HEK293 (cell line): Measurements from ENCODE around the gene AATF.
A peak's percentile ranks its signal among the peaks of the same experiment; 100 is the strongest.

ENCODE experiments used
- ATF2 ChIP-seq: fragments of 450-650 bp; formaldehyde crosslinking; IDR thresholded peaks from 2 replicates; pipeline ENCODE4 v1.5.1; 2016; ENCODE audit warnings: missing biosample characterization, missing genetic modification characterization, low read depth
- BCL11A ChIP-seq: fragments of 450-650 bp; formaldehyde crosslinking; IDR thresholded peaks from 2 replicates; pipeline ENCODE4 v1.5.1; 2016; ENCODE audit warnings: low read depth, missing biosample characterization, missing genetic modification characterization
- ELK4 ChIP-seq: IDR thresholded peaks from 2 replicates; pipeline ENCODE4 v1.6.1; 2011; ENCODE audit warnings: mild to moderate bottlenecking, low read depth, low read length, borderline replicate concordance
- GLI2 ChIP-seq: fragments of 450-650 bp; formaldehyde crosslinking; IDR thresholded peaks from 2 replicates; pipeline ENCODE4; 2017; ENCODE audit warnings: missing biosample characterization, missing genetic modification characterization, low read depth, borderline replicate concordance
- HOXA7 ChIP-seq: sonication (generic); formaldehyde crosslinking; IDR thresholded peaks from 2 replicates; pipeline ENCODE4 v1.8.1; 2022; ENCODE audit warnings: missing genetic modification reagents, borderline replicate concordance
- HOXC10 ChIP-seq: sonication (generic); formaldehyde crosslinking; IDR thresholded peaks from 2 replicates; pipeline ENCODE4 v1.8.1; 2023; ENCODE audit warnings: mild to moderate bottlenecking, missing genetic modification reagents
- MEIS1 ChIP-seq: sonication (generic); formaldehyde crosslinking; IDR thresholded peaks from 2 replicates; pipeline ENCODE4 v1.8.1; 2022; ENCODE audit warnings: missing genetic modification reagents, mild to moderate bottlenecking, borderline replicate concordance
- MYNN ChIP-seq: fragments of 450-650 bp; formaldehyde crosslinking; IDR thresholded peaks from 2 replicates; pipeline ENCODE4 v1.5.1; 2016; ENCODE audit warnings: missing biosample characterization, missing genetic modification characterization, borderline replicate concordance
- PRDM1 ChIP-seq: fragments of 450-650 bp; formaldehyde crosslinking; IDR thresholded peaks from 2 replicates; pipeline ENCODE4; 2016; ENCODE audit warnings: missing biosample characterization, missing genetic modification characterization
- SP3 ChIP-seq: fragments of 450-650 bp; formaldehyde crosslinking; IDR thresholded peaks from 2 replicates; pipeline ENCODE4 v1.5.1; 2016; ENCODE audit warnings: missing biosample characterization, missing genetic modification characterization
- ZBTB1 ChIP-seq: fragments of 450-650 bp; formaldehyde crosslinking; IDR thresholded peaks from 2 replicates; pipeline ENCODE4 v1.5.1; 2016; ENCODE audit warnings: missing biosample characterization, missing genetic modification characterization
- ZBTB48 ChIP-seq: fragments of 450-650 bp; formaldehyde crosslinking; IDR thresholded peaks from 2 replicates; pipeline ENCODE4 v1.5.1; 2016; ENCODE audit warnings: missing biosample characterization, missing genetic modification characterization
- ZFP3 ChIP-seq: fragments of 450-650 bp; formaldehyde crosslinking; IDR thresholded peaks from 2 replicates; pipeline ENCODE4 v1.5.1; 2016; ENCODE audit warnings: low read depth, missing biosample characterization, missing genetic modification characterization
- ZNF133 ChIP-seq: fragments of 450-650 bp; formaldehyde crosslinking; IDR thresholded peaks from 2 replicates; pipeline ENCODE4 v1.5.1; 2016; ENCODE audit warnings: missing biosample characterization, missing genetic modification characterization
- ZNF155 ChIP-seq: fragments of 450-650 bp; formaldehyde crosslinking; IDR thresholded peaks from 2 replicates; pipeline ENCODE4 v1.5.1; 2016; ENCODE audit warnings: missing biosample characterization, missing genetic modification characterization
- ZNF174 ChIP-seq: fragments of 450-650 bp; formaldehyde crosslinking; IDR thresholded peaks from 2 replicates; pipeline ENCODE4 v1.5.0; 2017; ENCODE audit warnings: missing biosample characterization, mild to moderate bottlenecking, missing genetic modification characterization
- ZNF175 ChIP-seq: fragments of 450-650 bp; formaldehyde crosslinking; IDR thresholded peaks from 2 replicates; pipeline ENCODE4 v1.5.1; 2016; ENCODE audit warnings: missing biosample characterization, missing genetic modification characterization
- ZNF184 ChIP-seq: fragments of 450-650 bp; IDR thresholded peaks from 2 replicates; pipeline ENCODE4 v1.5.1; 2018; ENCODE audit warnings: missing biosample characterization, mild to moderate bottlenecking, missing genetic modification characterization
- ZNF211 ChIP-seq: fragments of 450-650 bp; formaldehyde crosslinking; IDR thresholded peaks from 2 replicates; pipeline ENCODE4 v1.5.1; 2016; ENCODE audit warnings: low read depth, missing biosample characterization, missing genetic modification characterization
- ZNF416 ChIP-seq: fragments of 450-650 bp; formaldehyde crosslinking; IDR thresholded peaks from 2 replicates; pipeline ENCODE4 v1.5.1; 2016; ENCODE audit warnings: missing biosample characterization, missing genetic modification characterization
- ZNF473 ChIP-seq: fragments of 450-650 bp; formaldehyde crosslinking; IDR thresholded peaks from 2 replicates; pipeline ENCODE4 v1.5.1; 2017; ENCODE audit warnings: missing biosample characterization, missing genetic modification characterization
- ZNF48 ChIP-seq: fragments of 450-650 bp; formaldehyde crosslinking; IDR thresholded peaks from 2 replicates; pipeline ENCODE4 v1.5.1; 2016; ENCODE audit warnings: missing biosample characterization, missing genetic modification characterization
- ZNF530 ChIP-seq: fragments of 450-650 bp; formaldehyde crosslinking; IDR thresholded peaks from 2 replicates; pipeline ENCODE4 v1.5.1; 2016; ENCODE audit warnings: low read depth, missing biosample characterization, missing genetic modification characterization
- ZNF571 ChIP-seq: fragments of 450-650 bp; formaldehyde crosslinking; IDR thresholded peaks from 2 replicates; pipeline ENCODE4 v1.5.0; 2017; ENCODE audit warnings: missing biosample characterization, missing genetic modification characterization
- ZNF596 ChIP-seq: fragments of 450-650 bp; IDR thresholded peaks from 2 replicates; pipeline ENCODE4 v1.5.0; 2018; ENCODE audit warnings: missing biosample characterization, mild to moderate bottlenecking, missing genetic modification characterization, moderate library complexity
- ZNF830 ChIP-seq: fragments of 450-650 bp; IDR thresholded peaks from 2 replicates; pipeline ENCODE4 v1.5.0; 2018; ENCODE audit warnings: missing biosample characterization, missing genetic modification characterization, low read depth, mild to moderate bottlenecking, moderate library complexity
- ZSCAN16 ChIP-seq: fragments of 450-650 bp; formaldehyde crosslinking; IDR thresholded peaks from 2 replicates; pipeline ENCODE4 v1.5.1; 2016; ENCODE audit warnings: missing biosample characterization, missing genetic modification characterization
- ZSCAN18 ChIP-seq: fragments of 450-650 bp; formaldehyde crosslinking; IDR thresholded peaks from 2 replicates; pipeline ENCODE4 v1.5.1; 2016; ENCODE audit warnings: missing biosample characterization, missing genetic modification characterization
- TF ChIP-seq, protein P1 (sequence below): fragments of 450-650 bp; formaldehyde crosslinking; IDR thresholded peaks from 2 replicates; pipeline ENCODE4 v1.5.1; 2016; ENCODE audit warnings: missing biosample characterization, missing genetic modification characterization
- TF ChIP-seq, protein P2 (sequence below): fragments of 450-650 bp; formaldehyde crosslinking; IDR thresholded peaks from 2 replicates; pipeline ENCODE4 v1.5.1; 2016; ENCODE audit warnings: missing biosample characterization, missing genetic modification characterization, borderline replicate concordance

Gene AATF

GRCh38 chr17:37047631-37048104 lies 98.9 kb downstream of the AATF start (continued):
- TF ChIP-seq ZNF530 (tag by site-specific recombination) (no peak), ZSCAN16 (tag by site-specific recombination) (no peak), ATF2 (tag by site-specific recombination) (no peak), MEIS1 (CRISPR knock-in tag) (peak; percentile 94), ZNF830 (no peak), ELK4 (no peak), ZNF48 (tag by site-specific recombination) (no peak), ZNF473 (tag by site-specific recombination) (no peak), BCL11A (tag by site-specific recombination) (no peak), ZBTB48 (tag by site-specific recombination) (no peak), GLI2 (tag by site-specific recombination) (no peak), ZNF133 (tag by site-specific recombination) (no peak), PRDM1 (tag by site-specific recombination) (no peak), ZNF174 (tag by site-specific recombination) (no peak), ZNF184 (tag by site-specific recombination) (no peak), ZNF175 (tag by site-specific recombination) (no peak), ZNF416 (tag by site-specific recombination) (no peak), SP3 (tag by site-specific recombination) (no peak), HOXC10 (CRISPR knock-in tag) (no peak), MYNN (tag by site-specific recombination) (no peak), ZNF596 (tag by site-specific recombination) (no peak), ZBTB1 (tag by site-specific recombination) (no peak), HOXA7 (CRISPR knock-in tag) (no peak), ZNF211 (tag by site-specific recombination) (no peak), ZFP3 (no peak), ZSCAN18 (tag by site-specific recombination) (no peak), ZNF571 (no peak), ZNF155 (tag by site-specific recombination) (no peak)
- TF ChIP-seq, protein P1, sequence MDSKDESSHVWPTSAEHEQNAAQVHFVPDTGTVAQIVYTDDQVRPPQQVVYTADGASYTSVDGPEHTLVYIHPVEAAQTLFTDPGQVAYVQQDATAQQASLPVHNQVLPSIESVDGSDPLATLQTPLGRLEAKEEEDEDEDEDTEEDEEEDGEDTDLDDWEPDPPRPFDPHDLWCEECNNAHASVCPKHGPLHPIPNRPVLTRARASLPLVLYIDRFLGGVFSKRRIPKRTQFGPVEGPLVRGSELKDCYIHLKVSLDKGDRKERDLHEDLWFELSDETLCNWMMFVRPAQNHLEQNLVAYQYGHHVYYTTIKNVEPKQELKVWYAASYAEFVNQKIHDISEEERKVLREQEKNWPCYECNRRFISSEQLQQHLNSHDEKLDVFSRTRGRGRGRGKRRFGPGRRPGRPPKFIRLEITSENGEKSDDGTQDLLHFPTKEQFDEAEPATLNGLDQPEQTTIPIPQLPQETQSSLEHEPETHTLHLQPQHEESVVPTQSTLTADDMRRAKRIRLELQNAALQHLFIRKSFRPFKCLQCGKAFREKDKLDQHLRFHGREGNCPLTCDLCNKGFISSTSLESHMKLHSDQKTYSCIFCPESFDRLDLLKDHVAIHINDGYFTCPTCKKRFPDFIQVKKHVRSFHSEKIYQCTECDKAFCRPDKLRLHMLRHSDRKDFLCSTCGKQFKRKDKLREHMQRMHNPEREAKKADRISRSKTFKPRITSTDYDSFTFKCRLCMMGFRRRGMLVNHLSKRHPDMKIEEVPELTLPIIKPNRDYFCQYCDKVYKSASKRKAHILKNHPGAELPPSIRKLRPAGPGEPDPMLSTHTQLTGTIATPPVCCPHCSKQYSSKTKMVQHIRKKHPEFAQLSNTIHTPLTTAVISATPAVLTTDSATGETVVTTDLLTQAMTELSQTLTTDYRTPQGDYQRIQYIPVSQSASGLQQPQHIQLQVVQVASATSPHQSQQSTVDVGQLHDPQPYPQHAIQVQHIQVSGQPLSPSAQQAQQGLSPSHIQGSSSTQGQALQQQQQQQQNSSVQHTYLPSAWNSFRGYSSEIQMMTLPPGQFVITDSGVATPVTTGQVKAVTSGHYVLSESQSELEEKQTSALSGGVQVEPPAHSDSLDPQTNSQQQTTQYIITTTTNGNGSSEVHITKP: peak; percentile 44; the same call in 1 of the 2 replicates
- TF ChIP-seq, protein P2, sequence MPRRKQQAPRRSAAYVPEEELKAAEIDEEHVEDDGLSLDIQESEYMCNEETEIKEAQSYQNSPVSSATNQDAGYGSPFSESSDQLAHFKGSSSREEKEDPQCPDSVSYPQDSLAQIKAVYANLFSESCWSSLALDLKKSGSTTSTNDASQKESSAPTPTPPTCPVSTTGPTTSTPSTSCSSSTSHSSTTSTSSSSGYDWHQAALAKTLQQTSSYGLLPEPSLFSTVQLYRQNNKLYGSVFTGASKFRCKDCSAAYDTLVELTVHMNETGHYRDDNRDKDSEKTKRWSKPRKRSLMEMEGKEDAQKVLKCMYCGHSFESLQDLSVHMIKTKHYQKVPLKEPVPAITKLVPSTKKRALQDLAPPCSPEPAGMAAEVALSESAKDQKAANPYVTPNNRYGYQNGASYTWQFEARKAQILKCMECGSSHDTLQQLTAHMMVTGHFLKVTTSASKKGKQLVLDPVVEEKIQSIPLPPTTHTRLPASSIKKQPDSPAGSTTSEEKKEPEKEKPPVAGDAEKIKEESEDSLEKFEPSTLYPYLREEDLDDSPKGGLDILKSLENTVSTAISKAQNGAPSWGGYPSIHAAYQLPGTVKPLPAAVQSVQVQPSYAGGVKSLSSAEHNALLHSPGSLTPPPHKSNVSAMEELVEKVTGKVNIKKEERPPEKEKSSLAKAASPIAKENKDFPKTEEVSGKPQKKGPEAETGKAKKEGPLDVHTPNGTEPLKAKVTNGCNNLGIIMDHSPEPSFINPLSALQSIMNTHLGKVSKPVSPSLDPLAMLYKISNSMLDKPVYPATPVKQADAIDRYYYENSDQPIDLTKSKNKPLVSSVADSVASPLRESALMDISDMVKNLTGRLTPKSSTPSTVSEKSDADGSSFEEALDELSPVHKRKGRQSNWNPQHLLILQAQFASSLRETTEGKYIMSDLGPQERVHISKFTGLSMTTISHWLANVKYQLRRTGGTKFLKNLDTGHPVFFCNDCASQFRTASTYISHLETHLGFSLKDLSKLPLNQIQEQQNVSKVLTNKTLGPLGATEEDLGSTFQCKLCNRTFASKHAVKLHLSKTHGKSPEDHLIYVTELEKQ (tag by site-specific recombination): peak; percentile 77; the same call in 1 of the 2 replicates
